ENCODE measurements around the gene FBLN2.

The FBLN2 gene

GRCh38 chr3:13626915-13627460, 78.1 kb downstream of the FBLN2 start:
- DNase-seq: no peak

- no peak for DNase-seq
These were observed 78.8 kb downstream of the FBLN2 start for GRCh38 chr3:13627681-13628080.

GRCh38 chr3:13628432-13628831, 79.5 kb downstream of the FBLN2 start:
- DNase-seq: no peak

- no peak for DNase-seq
These were observed 80.1 kb downstream of the FBLN2 start for GRCh38 chr3:13628841-13629551.

GRCh38 chr3:13629644-13630043, 80.7 kb downstream of the FBLN2 start:
- no peak for DNase-seq

- no peak for DNase-seq
These were observed 82.3 kb downstream of the FBLN2 start for GRCh38 chr3:13631256-13631655.

GRCh38 chr3:13633176-13633575, 84.3 kb downstream of the FBLN2 start:
- DNase-seq: no peak

- no peak for DNase-seq
These were observed 85.2 kb downstream of the FBLN2 start for GRCh38 chr3:13634151-13634550.

- no peak for DNase-seq
These were observed 85.7 kb downstream of the FBLN2 start for GRCh38 chr3:13634615-13635014.

GRCh38 chr3:13636186-13636585, 87.3 kb downstream of the FBLN2 start:
- DNase-seq: no peak

GRCh38 chr3:13636874-13637273, 87.9 kb downstream of the FBLN2 start:
- no peak for DNase-seq

GRCh38 chr3:13637311-13637891, 88.5 kb downstream of the FBLN2 start:
- DNase-seq: no peak

- DNase-seq: no peak
These were observed 89.0 kb downstream of the FBLN2 start for GRCh38 chr3:13637953-13638352.

- DNase-seq: no peak
These were observed 90.0 kb downstream of the FBLN2 start for GRCh38 chr3:13638927-13639326.

- no peak for DNase-seq
These were observed 93.7 kb downstream of the FBLN2 start for GRCh38 chr3:13642597-13642996.

GRCh38 chr3:13644341-13645117, 95.6 kb downstream of the FBLN2 start:
- no peak for DNase-seq

GRCh38 chr3:13645801-13646637, 97.1 kb downstream of the FBLN2 start:
- no peak for DNase-seq

GRCh38 chr3:13647298-13648059, 98.6 kb downstream of the FBLN2 start:
- DNase-seq: peak in 1 of 5 experiments; percentile 6

GRCh38 chr3:13648060-13649001, 99.4 kb downstream of the FBLN2 start:
- peak; percentile 40 to 66 (median 54) for DNase-seq

- DNase-seq: peak; percentile 62 to 66 (median 63)
These were observed 101.5 kb downstream of the FBLN2 start for GRCh38 chr3:13650210-13651056.
